ENCODE results near the gene CFAP107.

GRCh38 chr1:12709696-12710095 is 36.3 kb upstream of the CFAP107 start:
- TF ChIP-seq, protein P1, sequence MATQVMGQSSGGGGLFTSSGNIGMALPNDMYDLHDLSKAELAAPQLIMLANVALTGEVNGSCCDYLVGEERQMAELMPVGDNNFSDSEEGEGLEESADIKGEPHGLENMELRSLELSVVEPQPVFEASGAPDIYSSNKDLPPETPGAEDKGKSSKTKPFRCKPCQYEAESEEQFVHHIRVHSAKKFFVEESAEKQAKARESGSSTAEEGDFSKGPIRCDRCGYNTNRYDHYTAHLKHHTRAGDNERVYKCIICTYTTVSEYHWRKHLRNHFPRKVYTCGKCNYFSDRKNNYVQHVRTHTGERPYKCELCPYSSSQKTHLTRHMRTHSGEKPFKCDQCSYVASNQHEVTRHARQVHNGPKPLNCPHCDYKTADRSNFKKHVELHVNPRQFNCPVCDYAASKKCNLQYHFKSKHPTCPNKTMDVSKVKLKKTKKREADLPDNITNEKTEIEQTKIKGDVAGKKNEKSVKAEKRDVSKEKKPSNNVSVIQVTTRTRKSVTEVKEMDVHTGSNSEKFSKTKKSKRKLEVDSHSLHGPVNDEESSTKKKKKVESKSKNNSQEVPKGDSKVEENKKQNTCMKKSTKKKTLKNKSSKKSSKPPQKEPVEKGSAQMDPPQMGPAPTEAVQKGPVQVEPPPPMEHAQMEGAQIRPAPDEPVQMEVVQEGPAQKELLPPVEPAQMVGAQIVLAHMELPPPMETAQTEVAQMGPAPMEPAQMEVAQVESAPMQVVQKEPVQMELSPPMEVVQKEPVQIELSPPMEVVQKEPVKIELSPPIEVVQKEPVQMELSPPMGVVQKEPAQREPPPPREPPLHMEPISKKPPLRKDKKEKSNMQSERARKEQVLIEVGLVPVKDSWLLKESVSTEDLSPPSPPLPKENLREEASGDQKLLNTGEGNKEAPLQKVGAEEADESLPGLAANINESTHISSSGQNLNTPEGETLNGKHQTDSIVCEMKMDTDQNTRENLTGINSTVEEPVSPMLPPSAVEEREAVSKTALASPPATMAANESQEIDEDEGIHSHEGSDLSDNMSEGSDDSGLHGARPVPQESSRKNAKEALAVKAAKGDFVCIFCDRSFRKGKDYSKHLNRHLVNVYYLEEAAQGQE (IDR thresholded peaks at IDR 0.05): no peak
- TF ChIP-seq, protein P2, sequence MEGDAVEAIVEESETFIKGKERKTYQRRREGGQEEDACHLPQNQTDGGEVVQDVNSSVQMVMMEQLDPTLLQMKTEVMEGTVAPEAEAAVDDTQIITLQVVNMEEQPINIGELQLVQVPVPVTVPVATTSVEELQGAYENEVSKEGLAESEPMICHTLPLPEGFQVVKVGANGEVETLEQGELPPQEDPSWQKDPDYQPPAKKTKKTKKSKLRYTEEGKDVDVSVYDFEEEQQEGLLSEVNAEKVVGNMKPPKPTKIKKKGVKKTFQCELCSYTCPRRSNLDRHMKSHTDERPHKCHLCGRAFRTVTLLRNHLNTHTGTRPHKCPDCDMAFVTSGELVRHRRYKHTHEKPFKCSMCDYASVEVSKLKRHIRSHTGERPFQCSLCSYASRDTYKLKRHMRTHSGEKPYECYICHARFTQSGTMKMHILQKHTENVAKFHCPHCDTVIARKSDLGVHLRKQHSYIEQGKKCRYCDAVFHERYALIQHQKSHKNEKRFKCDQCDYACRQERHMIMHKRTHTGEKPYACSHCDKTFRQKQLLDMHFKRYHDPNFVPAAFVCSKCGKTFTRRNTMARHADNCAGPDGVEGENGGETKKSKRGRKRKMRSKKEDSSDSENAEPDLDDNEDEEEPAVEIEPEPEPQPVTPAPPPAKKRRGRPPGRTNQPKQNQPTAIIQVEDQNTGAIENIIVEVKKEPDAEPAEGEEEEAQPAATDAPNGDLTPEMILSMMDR (IDR thresholded peaks at IDR 0.05): no peak
- TF ChIP-seq POLR2A (IDR thresholded peaks at IDR 0.05; ENCODE audit: low read length): no peak
- no peak for TF ChIP-seq SMC3 (IDR thresholded peaks at IDR 0.05)
- TF ChIP-seq FOSL2 (IDR thresholded peaks at IDR 0.05): no peak
- no peak for TF ChIP-seq FOSL2 (CRISPR knock-in tag; IDR thresholded peaks at IDR 0.05)
- TF ChIP-seq, protein P3, sequence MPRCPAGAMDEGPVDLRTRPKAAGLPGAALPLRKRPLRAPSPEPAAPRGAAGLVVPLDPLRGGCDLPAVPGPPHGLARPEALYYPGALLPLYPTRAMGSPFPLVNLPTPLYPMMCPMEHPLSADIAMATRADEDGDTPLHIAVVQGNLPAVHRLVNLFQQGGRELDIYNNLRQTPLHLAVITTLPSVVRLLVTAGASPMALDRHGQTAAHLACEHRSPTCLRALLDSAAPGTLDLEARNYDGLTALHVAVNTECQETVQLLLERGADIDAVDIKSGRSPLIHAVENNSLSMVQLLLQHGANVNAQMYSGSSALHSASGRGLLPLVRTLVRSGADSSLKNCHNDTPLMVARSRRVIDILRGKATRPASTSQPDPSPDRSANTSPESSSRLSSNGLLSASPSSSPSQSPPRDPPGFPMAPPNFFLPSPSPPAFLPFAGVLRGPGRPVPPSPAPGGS (IDR thresholded peaks at IDR 0.05): no peak
- no peak for TF ChIP-seq ZSCAN20 (CRISPR knock-in tag; IDR thresholded peaks at IDR 0.05)
- no peak for TF ChIP-seq NPAS2 (CRISPR knock-in tag; IDR thresholded peaks at IDR 0.05; ENCODE audit: borderline replicate concordance)
- no peak for TF ChIP-seq NR3C1 (IDR thresholded peaks at IDR 0.05)
- TF ChIP-seq EP300 (IDR thresholded peaks at IDR 0.05): no peak
- TF ChIP-seq POLR2AphosphoS2 (conservative IDR thresholded peaks at IDR 0.05; ENCODE audit: low read length): no peak
- TF ChIP-seq, protein P4, sequence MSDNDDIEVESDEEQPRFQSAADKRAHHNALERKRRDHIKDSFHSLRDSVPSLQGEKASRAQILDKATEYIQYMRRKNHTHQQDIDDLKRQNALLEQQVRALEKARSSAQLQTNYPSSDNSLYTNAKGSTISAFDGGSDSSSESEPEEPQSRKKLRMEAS (IDR thresholded peaks at IDR 0.05): no peak
- no peak for TF ChIP-seq CBX2 (IDR thresholded peaks at IDR 0.05; ENCODE audit: borderline replicate concordance, low read depth)
- TF ChIP-seq KDM5A (IDR thresholded peaks at IDR 0.05): no peak
